HG02642 (cell line): ENCODE measurements around the gene UNC5B.

Experiments used
- ATAC-seq: cut with Tn5 transposase; IDR thresholded peaks from one replicate; pipeline ENCODE4 v1.9.1; 2021; ENCODE audit warnings: mild to moderate bottlenecking; ENCODE audit not compliant: unreplicated experiment, poor library complexity

Gene UNC5B

GRCh38 chr10:71237843-71238623, 25.7 kb downstream of the UNC5B start:
- no peak for ATAC-seq

GRCh38 chr10:71238626-71239025, 26.3 kb downstream of the UNC5B start:
- no peak for ATAC-seq

GRCh38 chr10:71239131-71239915, 27.0 kb downstream of the UNC5B start:
- ATAC-seq = no peak

GRCh38 chr10:71239946-71240795, 27.8 kb downstream of the UNC5B start:
- ATAC-seq = no peak

GRCh38 chr10:71241114-71241829, 28.9 kb downstream of the UNC5B start:
- no peak for ATAC-seq

- no peak for ATAC-seq
These were observed 29.7 kb downstream of the UNC5B start for GRCh38 chr10:71241830-71242621.

GRCh38 chr10:71242622-71243009, 30.2 kb downstream of the UNC5B start:
- no peak for ATAC-seq

- no peak for ATAC-seq
These were observed 31.5 kb downstream of the UNC5B start for GRCh38 chr10:71243756-71244395.

- ATAC-seq = no peak
These were observed 32.4 kb downstream of the UNC5B start for GRCh38 chr10:71244431-71245419.

GRCh38 chr10:71245420-71246325, 33.3 kb downstream of the UNC5B start:
- ATAC-seq = no peak

- ATAC-seq = no peak
These were observed 34.4 kb downstream of the UNC5B start for GRCh38 chr10:71246591-71247413.

GRCh38 chr10:71247414-71247705, 35.0 kb downstream of the UNC5B start:
- no peak for ATAC-seq

- no peak for ATAC-seq
These were observed 35.4 kb downstream of the UNC5B start for GRCh38 chr10:71247804-71248203.

- no peak for ATAC-seq
These were observed 35.8 kb downstream of the UNC5B start for GRCh38 chr10:71248210-71248609.

GRCh38 chr10:71249996-71250395, 37.6 kb downstream of the UNC5B start:
- no peak for ATAC-seq

- no peak for ATAC-seq
These were observed 38.0 kb downstream of the UNC5B start for GRCh38 chr10:71250405-71250804.
